GM18498 (cell line): ENCODE measurements around the gene KIF1B.
"Not testable (repeated sequence)": the region's sequence is repeated elsewhere in the genome, so short reads cannot be mapped to it uniquely, and the experiment has no call there.

Experiments used
- ATAC-seq: cut with Tn5 transposase; IDR thresholded peaks from one replicate; pipeline ENCODE4 v1.9.1; 2021; ENCODE audit warnings: mild to moderate bottlenecking, moderate library complexity; ENCODE audit not compliant: unreplicated experiment

Gene KIF1B

GRCh38 chr1:10189659-10190058 lies 20.7 kb upstream of the KIF1B start:
- peak; percentile 50 for ATAC-seq

DNA sequence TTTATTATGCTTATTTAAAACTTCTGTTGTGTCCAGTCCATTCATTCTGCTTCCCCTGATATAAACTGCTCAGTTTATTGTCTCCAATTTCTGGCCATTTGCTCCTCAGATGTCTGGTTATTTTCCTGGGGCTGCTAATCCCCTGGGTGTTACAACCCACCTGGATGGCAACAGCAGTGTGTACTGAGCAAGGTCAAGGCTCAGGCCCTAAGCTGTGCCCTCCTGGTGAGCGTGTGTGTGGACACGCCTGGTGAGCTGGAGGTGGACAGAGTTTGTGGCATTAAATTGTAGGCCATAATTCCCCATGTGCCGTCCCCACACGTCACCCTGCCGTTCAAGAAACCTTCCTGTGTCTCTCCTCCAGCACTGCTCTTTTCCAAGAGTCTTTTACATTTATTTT lies 18.1 kb upstream of the KIF1B start:
- ATAC-seq, result no peak

DNA sequence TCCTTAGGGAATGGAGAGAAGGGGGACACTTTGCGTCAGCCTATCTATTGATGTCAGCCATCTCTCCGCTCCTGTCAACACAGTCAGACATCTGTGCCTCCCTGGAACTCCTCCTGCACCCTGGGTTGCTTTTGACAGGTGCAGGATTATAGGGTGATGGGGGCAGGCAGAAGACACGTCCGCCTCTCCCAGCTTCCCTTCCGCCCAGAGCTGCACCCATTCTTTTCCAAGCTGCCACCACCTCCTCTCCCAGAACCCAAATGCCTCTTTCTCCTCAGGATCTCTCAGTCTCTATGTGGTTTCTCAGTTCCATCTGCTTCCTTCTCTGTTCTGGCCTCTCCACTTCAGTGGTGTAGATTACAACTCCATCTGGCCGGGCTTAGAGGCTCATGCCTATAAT lies 17.1 kb upstream of the KIF1B start:
- no peak for ATAC-seq

DNA sequence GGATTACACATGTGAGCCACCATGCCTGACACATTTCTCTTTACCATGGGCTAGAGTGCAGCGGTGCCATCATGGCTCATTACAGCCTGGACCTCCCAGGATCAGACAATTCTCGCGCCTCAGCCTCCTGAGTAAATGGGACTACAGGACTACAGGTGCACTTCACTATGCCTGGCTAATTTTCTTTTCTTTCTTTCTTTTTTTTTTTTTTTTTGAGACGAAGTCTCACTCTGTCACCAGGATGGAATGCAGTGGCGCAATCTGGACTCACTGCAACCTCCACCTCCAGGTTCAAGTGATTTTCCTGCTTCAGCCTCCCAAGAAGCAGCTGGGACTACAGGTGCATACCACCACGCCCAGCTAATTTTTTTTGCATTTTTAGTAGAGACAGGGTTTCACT lies 14.8 kb upstream of the KIF1B start:
- no peak for ATAC-seq

DNA sequence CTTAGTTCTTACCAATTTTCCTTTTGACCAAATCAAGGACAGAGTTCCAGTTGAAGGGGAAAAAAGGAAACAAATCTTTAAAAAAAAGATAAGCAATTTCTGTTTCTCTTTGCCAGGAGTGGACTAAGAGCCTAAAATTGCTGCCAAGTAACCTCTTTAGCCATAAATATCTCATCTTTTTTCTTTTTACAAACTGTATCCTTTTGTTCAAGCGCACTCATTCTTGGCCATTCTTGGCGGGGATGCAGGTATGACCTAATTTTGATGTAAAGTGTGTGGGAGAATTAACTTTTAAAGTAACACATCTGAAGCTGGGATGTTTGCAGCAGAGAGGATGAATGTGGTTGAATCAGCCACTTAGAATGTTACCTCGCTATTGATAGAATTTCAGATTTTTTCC lies 13.4 kb upstream of the KIF1B start:
- ATAC-seq, result no peak

- no peak for ATAC-seq
Measured at GRCh38 chr1:10200620-10201019, 9.8 kb upstream of the KIF1B start.

DNA sequence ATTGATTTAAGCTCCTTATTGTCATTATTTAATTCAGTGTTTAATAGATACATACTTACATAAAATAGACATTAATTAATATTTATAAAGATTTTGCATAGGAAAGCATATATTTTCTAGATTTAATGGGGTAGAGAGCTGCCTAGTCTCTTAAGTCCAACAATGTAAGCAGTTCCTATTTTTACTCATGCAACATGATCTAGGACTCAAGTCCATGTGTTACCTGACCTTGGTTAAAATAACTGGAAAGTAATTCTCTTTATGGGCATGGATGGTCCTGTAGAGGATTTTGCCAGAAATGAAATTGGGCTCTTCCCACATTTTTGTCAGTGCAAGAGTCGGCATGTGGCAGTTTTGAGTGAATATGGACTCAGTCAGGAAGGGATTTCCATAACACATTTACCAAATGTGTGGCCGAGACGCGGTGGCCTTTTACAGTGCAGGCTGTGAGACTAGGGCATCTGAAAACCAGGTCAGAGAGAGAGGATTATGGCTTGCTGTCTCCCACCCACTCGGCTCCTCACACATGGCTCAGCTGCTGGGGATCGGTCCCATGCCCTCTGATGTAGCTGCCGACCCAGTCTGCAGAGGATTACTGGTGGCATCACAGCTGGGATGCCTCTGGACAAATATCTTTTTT lies 6.2 kb upstream of the KIF1B start:
- no peak for ATAC-seq

DNA sequence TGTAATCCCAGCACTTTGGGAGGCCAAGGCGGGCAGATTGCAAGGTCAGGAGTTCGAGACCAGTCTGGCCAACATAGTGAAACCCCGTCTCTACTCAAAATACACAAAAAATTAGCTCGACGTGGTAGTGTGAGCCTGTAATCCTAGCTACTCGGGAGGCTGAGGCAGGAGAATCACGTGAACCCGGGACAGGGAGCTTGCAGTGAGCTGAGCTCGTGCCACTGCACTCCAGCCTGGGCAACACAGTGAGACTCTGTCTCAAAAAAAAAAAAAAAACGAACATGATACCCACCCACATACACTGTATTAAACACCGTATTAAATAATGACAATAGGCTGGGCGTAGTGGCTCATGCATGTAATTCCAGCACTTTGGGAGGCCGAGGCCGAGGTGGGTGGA lies 5.2 kb upstream of the KIF1B start:
- ATAC-seq, result not testable (repeated sequence)

DNA sequence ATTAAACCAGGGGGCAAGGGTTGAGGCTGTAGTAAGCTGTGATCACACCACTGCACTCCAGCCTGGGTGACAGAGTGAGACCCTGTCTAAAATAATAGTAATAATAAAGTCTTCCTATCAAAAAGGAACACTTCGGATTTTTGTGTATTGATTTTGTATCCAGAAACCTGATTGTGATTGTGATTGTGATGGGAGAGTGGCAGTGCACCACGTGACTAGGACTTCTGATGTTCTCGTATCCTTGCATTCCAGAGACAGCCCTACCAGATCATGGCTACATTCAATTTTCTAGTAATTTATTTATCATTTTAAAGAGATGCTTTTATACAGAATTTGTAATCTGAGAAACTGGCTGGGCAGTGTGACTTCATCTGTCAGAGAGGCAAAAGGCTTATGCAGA lies 2.6 kb upstream of the KIF1B start:
- ATAC-seq, result no peak

GRCh38 chr1:10208537-10208936 lies 1.8 kb upstream of the KIF1B start:
- ATAC-seq, result no peak

- no peak for ATAC-seq
Measured at GRCh38 chr1:10209590-10209904, 823 bp upstream of the KIF1B start.

DNA sequence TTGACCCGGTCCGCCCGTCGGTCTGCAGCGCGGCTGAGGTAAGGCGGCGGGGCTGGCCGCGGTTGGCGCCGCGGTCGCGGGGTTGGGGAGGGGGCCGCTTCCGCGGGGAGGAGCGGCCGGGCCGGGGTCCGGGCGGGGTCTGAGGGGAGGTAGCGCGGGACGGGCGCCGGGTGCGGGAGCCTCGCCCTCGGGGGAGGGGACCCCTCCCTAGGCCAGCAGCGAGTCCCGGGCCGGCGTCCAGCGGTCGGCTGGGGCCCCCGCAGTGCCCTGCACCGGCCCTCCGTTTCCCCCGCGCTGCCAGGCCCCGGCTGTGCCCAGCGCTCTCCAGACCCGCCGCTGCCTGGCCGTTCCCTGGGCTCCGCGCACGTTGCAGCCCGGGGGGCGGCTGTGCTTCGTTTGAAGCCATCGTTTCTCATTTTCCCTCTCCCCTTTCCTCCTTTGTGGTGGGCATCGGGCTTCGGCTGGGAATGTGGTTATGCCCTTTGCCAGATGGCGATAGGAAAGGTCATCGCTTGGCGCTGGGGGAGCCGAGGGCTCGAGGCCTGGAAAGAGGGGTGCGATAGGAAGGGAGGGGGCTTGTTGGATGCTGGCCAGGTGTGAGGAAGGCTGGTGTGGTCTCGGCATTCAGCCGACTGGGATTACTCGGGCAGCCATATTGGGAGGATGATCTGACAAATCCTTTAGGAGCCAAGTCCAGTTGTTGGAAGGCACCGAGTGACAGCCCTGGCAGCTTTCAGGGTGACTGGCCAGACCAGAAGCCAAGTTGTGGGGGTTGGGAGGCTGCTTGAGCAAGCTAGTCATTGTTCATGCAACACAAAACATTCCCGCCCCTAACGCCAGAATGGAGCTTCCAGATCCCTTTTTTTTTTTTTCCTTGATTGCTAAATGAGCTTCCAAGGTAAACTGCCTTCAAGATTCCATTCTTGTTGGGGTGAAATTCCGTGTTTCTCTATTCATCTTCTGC lies 753 bp downstream of the KIF1B start:
- peak; percentile 15 for ATAC-seq

DNA sequence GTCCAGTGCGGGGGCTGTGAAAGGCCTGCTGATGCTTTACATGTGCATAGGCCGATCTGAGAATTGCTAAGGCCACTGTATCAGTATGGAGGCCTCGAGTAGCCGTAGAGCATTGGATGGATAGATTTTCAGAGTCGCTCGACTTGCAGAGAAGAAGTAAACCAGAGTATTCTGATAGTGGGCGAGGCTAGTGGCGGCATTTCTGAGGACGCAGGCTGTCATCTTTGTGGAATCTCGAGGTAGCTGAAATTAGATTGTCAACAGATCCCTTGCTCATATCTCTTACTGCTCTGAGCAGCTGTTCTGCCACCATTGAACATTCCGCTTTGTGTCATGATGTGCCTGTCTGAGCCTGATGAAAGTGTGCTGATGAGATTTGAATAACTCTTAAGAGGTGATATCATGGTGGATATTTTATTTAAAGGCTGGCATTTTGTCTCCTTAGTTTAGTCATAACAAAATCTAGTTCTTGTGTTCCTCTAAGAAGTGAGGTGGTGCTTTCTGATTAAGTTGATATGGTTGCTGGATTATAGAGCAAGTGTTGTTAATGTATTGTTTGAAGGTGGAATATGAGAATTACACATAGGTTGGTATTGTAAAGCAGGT lies 1.5 kb downstream of the KIF1B start:
- ATAC-seq, result no peak

- ATAC-seq, result no peak
Measured at GRCh38 chr1:10212476-10212875, 2.1 kb downstream of the KIF1B start.

- no peak for ATAC-seq
Measured at GRCh38 chr1:10213186-10213705, 2.9 kb downstream of the KIF1B start.

DNA sequence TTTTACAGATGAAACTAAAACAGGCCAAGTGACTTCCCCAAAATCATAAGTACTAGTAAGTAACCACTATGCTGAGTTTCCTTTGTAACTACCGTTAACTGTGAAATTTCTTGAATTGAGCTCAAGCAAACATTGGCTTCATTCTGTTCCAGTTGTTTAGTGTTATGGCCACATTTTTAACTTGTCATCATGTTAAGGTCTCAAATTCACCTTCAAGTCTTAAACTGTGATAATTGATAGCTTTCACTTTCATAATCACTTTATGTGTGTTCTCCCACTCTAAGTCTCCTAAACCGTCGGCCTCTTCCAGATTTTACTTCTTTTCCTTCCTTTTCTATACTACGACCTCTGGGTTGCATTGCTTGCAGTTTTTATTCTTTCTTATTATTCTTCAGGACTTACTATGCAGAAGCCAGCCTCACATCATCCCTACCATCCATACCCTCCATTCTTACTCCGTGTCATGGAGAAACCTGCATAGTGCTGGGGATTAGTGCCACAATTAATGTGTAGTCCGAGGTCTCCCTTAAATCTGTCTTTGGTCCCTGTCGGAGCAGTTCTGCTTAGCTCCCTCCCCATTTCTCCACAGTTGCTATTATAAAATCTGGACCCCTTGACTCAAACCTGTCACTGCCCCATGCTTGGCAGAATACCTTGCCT lies 5.8 kb downstream of the KIF1B start:
- no peak for ATAC-seq

DNA sequence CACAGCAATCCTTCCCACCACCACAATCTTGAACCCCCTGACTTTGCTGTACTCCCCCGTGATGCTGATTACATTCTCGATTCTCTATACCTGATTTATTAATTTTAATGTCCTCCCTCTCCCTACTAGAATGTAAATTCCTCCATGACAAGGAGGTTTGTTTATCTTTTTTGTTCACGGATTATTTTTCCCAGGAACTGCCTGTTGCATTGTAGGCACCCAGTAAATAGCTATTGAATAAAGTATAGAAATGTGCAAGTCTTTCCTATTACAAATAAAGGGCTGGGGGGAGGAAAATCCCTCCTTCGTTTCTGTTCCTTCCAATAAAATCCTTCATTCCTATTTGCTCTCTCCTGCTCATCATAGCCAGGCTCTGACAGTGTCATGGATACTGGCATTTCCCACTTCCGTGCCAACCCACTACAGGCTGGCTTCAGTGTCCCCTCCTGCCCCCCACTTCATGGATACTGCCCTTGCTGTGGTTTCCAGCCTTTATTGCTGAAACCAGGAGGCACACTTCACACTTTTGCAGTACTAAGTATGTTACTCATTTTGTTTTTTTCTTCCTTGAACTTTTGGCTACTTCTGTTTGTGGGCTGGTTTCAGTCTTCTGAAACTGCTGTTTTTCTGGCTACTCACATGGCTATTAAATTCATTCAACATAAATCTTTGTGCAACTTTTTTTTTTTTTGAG lies 7.5 kb downstream of the KIF1B start:
- ATAC-seq, result no peak

GRCh38 chr1:10220200-10220599 lies 9.8 kb downstream of the KIF1B start:
- no peak for ATAC-seq

GRCh38 chr1:10220657-10221056 lies 10.3 kb downstream of the KIF1B start:
- ATAC-seq, result not testable (repeated sequence)

- ATAC-seq, result no peak
Measured at GRCh38 chr1:10225573-10225972, 15.2 kb downstream of the KIF1B start.

DNA sequence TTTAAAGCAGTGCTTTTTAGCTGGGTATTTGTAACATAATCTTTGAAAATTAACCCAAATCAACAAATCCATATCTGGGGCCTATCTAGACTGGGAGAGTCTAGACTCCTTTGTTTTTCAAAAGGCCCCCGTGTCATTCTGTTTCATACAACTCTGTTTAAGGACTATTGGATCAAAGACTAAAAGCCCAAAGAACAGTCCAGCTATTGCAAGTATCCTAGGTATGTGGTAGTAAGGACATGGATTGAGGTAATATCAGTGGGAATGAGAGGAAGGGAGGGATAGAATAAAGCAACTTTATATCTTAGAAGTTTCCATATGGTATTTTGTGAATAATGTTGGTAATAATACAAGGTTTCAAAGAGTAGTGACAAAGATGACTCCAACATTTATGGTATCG lies 18.2 kb downstream of the KIF1B start:
- no peak for ATAC-seq
